K562 (cell line): ENCODE data around the gene SMARCA4. TPM values are rescaled to one million over a fixed set of nuclear protein-coding genes. Genes with fewer than 3 reads are reported as not detected.

Source experiments
- BRCA1 ChIP-seq, 2 experiments: fragments of 450-650 bp in 1 of 2; sonication (generic) in 1 of 2; formaldehyde crosslinking in 1 of 2; IDR thresholded peaks; 2 replicates each; pipeline versions ENCODE4 v1.5.0 to v1.6.1; 2017 to 2020; ENCODE audit warnings: mild to moderate bottlenecking in 1 of 2, missing genetic modification reagents in 1 of 2
- CHD1 ChIP-seq: fragments of 200-600 bp; sonication (generic); IDR thresholded peaks from one replicate; pipeline ENCODE4 v1.6.1; 2012; ENCODE audit warnings: mild to moderate bottlenecking, moderate library complexity, low read length, inconsistent platforms
- DNMT1 ChIP-seq: fragments of 450-650 bp; IDR thresholded peaks from 2 replicates; pipeline ENCODE4 v1.6.1; 2016; ENCODE audit warnings: antibody characterized with exemption, mild to moderate bottlenecking
- FOXA3 ChIP-seq, 2 experiments: fragments of 450-650 bp in 1 of 2; sonication (generic) in 1 of 2; formaldehyde crosslinking; IDR thresholded peaks in 1 of 2; conservative IDR thresholded peaks in 1 of 2; 2 replicates each; pipeline versions ENCODE4 v1.4.0 to v1.8.0; 2020 to 2022; ENCODE audit warnings: mild to moderate bottlenecking in 2 of 2, missing genetic modification reagents in 1 of 2
- KDM1A ChIP-seq, 2 experiments: fragments of 450-650 bp; IDR thresholded peaks; 2 replicates each; pipeline ENCODE4 v1.6.1; 2016; ENCODE audit warnings: mild to moderate bottlenecking in 2 of 2
- POLR2B ChIP-seq: fragments of 450-650 bp; IDR thresholded peaks from 2 replicates; pipeline ENCODE4 v1.6.1; 2018; ENCODE audit warnings: low read depth; ENCODE audit not compliant: partially characterized antibody
- SRSF3 ChIP-seq: fragments of 200-400 bp; formaldehyde crosslinking; IDR thresholded peaks from 2 replicates; pipeline ENCODE4 v1.6.1; 2016; ENCODE audit warnings: mild to moderate bottlenecking, low read length, moderate library complexity; ENCODE audit not compliant: insufficient read depth
- TAL1 ChIP-seq: fragments of 450-650 bp; IDR thresholded peaks from 2 replicates; pipeline ENCODE4 v1.6.1; 2016; ENCODE audit warnings: mild to moderate bottlenecking
- TGIF2 ChIP-seq: sonication (generic); formaldehyde crosslinking; IDR thresholded peaks from 2 replicates; pipeline ENCODE4 v1.8.1; 2022; ENCODE audit warnings: mild to moderate bottlenecking, missing genetic modification reagents, moderate library complexity
- ZNF165 ChIP-seq: fragments of 250-450 bp; sonication (Bioruptor Pico); IDR thresholded peaks from 2 replicates; pipeline ENCODE4 v1.4.0; 2020; ENCODE audit warnings: borderline replicate concordance
- ZNF175 ChIP-seq: fragments of 200-800 bp; sonication (Bioruptor generic); IDR thresholded peaks from 2 replicates; pipeline ENCODE4 v1.6.1; 2016; ENCODE audit warnings: low read depth, mild to moderate bottlenecking, missing genetic modification characterization, missing compliant biosample characterization
- ZNF583 ChIP-seq: fragments of 250-450 bp; sonication (Bioruptor Pico); IDR thresholded peaks from 2 replicates; pipeline ENCODE4 v1.4.0; 2020
- polyA plus RNA-seq, 8 experiments: library from polyadenylated mRNA; depleted of rRNA in 4 of 8; stranded (reverse) in 5 of 8; unstranded in 3 of 8; fragments of >200 nt; fragmentation: Nextera tagmentation in 2 of 8; fragmentation: Illumina TruSeq in 1 of 8; extraction: Ambion mirVana in 2 of 8; extraction: Trizol in 1 of 8; gene quantifications; 2 replicates each; pipeline versions ENCODE4 v1.2.1 to v1.2.3, GENCODE V29; 2011 to 2014; ENCODE audit warnings: inconsistent platforms in 1 of 8, missing spikeins in 1 of 8
- total RNA-seq, 7 experiments: library from RNA; depleted of rRNA in 6 of 7; stranded (reverse); fragments of >200 nt in 6 of 7; fragmentation: Illumina TruSeq in 2 of 7; extraction: Trizol in 2 of 7; gene quantifications; 2 replicates each; pipeline versions ENCODE4 v1.2.1 to v1.2.3, GENCODE V29; 2011 to 2021; ENCODE audit warnings: low replicate concordance in 1 of 7
- TF ChIP-seq, protein P1 (sequence below): fragments of 250-450 bp; sonication (Bioruptor Pico); IDR thresholded peaks from 2 replicates; pipeline ENCODE4 v1.4.0; 2020; ENCODE audit warnings: borderline replicate concordance
- TF ChIP-seq, protein P2 (sequence below): fragments of 250-450 bp; sonication (Bioruptor Pico); IDR thresholded peaks from 2 replicates; pipeline ENCODE4 v1.8.0; 2022; ENCODE audit warnings: inconsistent platforms

Gene SMARCA4
- total and polyA plus RNA-seq, 9 of the 15 experiments (the other 6 are each of a cell fraction or from before 2014, with no cell fraction given), result 19.3 to 207 (median 52.1) TPM

DNA sequence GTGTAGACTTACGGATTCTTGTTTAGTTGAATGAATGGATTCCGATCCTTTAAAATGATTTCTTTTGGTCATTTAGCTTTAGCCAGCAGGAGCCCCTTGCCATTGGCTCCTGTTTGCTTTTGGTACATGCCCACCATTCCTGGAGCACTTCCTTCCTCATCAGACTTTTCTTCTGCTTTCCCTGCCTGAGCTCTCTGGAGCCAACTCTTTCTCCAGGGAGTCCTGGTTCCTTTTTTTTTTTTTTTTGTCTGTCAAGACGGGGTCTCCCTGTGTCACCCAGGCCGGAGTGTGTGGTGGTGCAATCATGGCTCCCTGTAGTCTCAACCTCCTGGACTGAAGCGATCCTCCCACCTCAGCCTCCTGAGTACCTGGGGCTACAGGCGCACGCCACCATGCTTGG is 37.8 kb downstream of the SMARCA4 start (continued):
- TF ChIP-seq, protein P1, sequence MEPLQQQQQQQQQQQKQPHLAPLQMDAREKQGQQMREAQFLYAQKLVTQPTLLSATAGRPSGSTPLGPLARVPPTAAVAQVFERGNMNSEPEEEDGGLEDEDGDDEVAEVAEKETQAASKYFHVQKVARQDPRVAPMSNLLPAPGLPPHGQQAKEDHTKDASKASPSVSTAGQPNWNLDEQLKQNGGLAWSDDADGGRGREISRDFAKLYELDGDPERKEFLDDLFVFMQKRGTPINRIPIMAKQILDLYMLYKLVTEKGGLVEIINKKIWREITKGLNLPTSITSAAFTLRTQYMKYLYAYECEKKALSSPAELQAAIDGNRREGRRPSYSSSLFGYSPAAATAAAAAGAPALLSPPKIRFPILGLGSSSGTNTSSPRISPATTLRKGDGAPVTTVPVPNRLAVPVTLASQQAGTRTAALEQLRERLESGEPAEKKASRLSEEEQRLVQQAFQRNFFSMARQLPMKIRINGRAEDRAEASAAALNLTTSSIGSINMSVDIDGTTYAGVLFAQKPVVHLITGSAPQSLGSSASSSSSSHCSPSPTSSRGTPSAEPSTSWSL (CRISPR knock-in tag), result no peak
- TF ChIP-seq KDM1A (IDR thresholded peaks at IDR 0.05) (no peak), SRSF3 (no peak), CHD1 (no peak), DNMT1 (no peak), TGIF2 (no peak), BRCA1 (IDR thresholded peaks at IDR 0.05) (no peak), BRCA1 (CRISPR knock-in tag; IDR thresholded peaks at IDR 0.05) (no peak), ZNF583 (CRISPR knock-in tag) (no peak), ZNF175 (CRISPR knock-in tag) (no peak), TAL1 (no peak), ZNF165 (CRISPR knock-in tag) (no peak), FOXA3 (CRISPR knock-in tag; conservative IDR thresholded peaks at IDR 0.05 in 1 of 2, IDR thresholded peaks at IDR 0.05 in 1 of 2) (no peak), POLR2B (no peak)
- TF ChIP-seq, protein P2, sequence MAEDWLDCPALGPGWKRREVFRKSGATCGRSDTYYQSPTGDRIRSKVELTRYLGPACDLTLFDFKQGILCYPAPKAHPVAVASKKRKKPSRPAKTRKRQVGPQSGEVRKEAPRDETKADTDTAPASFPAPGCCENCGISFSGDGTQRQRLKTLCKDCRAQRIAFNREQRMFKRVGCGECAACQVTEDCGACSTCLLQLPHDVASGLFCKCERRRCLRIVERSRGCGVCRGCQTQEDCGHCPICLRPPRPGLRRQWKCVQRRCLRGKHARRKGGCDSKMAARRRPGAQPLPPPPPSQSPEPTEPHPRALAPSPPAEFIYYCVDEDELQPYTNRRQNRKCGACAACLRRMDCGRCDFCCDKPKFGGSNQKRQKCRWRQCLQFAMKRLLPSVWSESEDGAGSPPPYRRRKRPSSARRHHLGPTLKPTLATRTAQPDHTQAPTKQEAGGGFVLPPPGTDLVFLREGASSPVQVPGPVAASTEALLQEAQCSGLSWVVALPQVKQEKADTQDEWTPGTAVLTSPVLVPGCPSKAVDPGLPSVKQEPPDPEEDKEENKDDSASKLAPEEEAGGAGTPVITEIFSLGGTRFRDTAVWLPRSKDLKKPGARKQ (CRISPR knock-in tag), result no peak
